GM12892 (cell line): ENCODE measurements around the gene TAS1R2.
"Not testable (repeated sequence)": the region's sequence is repeated elsewhere in the genome, so short reads cannot be mapped to it uniquely, and the experiment has no call there.

ENCODE experiments used
- POLR2A ChIP-seq: IDR thresholded peaks from 2 replicates; pipeline ENCODE4 v1.6.1; 2011; ENCODE audit warnings: low read depth, low read length, control low read depth
- POLR2AphosphoS5 ChIP-seq: IDR thresholded peaks from 2 replicates; pipeline ENCODE4 v1.6.1; 2011; ENCODE audit warnings: low read depth, low read length, control low read depth

DNA sequence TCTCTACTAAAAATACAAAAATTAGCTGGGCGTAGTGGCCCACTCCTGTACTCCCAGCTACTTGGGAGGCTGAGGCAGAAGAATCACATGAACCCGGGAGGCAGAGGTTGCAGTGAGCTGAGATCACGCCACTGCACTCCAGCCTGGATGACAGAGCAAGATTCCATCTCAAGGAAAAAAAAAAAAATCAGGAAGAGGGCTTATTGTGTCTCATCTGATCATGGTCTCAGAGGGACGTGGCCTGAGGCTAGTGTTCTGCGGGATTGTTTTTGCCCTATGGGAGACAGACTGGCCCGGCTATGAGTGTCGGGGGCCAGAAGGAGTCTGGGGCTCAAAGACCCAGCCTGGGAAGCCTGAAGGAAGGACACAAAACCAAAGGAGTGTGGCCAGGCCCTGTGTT is 32.4 kb upstream of the TAS1R2 start:
- TF ChIP-seq POLR2AphosphoS5, POLR2A: not testable (repeated sequence)
